NCI-H128 (cell line): ENCODE results near the gene GPS2.

Experiments used
- DNase-seq: peaks from one replicate; lab custom pipeline; 2025; ENCODE audit not compliant: unreplicated experiment; lab: John Stamatoyannopoulos, UW

Gene GPS2

DNA sequence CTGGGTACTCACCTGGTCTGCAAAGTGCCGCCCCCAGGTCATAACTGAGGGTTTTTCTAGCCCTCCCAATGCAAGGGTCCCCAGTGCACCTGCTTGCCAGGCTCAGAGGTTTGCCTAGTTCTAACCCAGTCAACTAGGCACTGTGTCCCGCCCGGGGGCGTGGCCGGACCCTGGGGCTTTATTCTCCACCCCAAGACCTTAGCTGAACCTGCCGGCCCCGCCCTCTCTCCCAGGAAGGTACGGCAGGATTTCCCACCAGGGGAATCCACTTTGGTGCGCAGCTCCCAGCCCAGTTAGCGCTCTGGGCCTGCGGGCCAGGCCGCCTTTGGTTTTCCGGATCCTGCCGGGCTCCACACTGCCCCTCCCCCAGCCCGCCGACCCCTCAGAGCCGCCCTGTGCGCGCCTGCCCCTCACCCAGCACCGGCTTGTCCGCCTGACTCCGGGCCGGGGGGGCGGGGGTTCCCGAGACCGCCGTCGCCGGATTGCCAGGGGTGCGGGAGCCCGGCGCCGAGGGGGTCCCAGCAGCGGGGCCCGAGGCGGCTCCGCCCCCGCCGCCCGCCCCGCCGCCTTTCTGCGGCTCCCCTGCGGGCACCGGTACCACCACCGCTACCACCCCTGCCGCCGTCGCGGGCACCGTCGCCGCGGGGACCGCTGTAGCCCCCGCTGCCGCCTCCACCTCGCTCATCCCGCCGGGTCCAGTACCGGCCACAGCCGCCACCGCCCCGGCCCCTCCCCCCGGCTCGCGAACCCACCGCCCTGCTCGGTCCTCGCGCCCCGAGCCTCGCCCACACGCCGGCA, 21.1 kb downstream of the GPS2 start:
- no peak for DNase-seq

DNA sequence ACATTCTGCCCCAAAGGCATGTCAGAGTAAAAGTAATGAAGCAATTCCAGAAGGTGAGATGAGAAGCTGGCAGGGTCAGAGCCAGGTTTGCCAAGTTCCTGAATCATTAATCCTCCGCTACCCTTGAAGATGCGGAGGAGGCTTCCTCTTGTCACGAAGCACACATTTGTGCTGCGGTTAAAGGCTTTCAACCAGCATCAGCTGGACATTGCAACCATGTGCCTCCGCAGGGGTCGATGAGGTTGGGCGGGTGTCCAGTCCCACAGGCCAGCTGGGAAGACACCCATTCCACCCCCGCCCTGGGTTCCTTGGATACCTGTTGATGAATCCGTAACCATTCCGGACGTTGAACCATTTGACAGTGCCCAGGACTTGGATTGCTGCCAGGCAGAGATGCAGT, 22.0 kb downstream of the GPS2 start:
- no peak for DNase-seq

DNA sequence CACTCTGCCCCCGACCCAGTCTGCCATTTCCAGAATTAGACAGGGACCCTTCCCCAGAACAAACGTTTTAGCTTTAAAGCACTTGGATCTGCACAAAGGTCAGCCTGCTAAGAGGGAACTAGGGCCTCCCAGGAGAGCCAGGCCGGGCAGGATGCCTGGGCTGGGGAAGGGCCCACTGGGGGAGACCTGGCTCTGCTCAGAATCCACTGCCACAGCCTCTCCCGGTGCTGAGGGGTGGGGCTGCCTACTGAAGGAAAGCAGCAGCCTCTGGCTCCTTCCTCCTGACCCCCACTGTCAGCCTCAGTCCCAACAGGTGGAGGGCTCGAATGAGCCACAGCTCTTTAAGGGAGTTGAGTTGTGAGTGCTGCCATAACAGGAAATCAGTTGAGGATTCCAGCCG, 22.4 kb downstream of the GPS2 start:
- DNase-seq = no peak

DNA sequence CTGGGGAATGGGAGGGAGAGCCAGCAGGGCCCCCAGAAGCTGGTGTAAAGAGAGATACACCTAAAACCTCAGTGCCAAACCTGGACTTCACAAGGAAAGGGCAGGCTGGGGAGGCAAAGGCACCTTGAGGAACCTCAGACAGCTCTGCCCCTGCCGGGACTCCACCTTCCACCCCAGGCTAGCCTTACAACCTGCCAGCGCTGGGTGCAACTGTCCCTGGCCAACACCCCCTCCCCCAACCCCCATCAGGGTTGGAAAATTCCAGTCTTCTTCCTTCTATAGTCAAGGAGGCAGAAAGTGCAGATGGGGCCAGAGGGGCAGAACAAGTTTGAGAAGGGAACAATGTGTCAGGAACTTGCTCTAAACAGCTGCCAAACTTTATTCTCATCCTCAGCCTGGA, 23.0 kb downstream of the GPS2 start:
- DNase-seq = no peak

DNA sequence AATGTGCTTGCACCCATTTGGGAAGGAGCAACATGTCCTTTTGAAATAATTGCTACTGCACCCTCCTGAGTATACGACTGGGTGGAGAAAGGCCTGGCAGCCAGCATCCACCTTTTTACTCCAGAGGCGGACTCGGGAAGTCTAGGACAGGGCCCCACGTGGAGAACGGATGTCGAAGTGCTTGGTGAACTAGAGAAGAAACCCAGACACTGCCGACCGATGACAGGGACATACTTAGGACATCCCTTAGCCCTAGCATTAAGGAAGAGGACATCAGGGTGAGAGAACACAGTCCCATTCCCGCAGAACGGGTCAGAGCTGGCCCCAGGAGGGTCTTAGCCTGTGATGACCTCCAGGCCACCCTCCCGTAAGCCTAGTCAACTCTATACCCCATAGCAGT, 24.5 kb downstream of the GPS2 start:
- no peak for DNase-seq

DNA sequence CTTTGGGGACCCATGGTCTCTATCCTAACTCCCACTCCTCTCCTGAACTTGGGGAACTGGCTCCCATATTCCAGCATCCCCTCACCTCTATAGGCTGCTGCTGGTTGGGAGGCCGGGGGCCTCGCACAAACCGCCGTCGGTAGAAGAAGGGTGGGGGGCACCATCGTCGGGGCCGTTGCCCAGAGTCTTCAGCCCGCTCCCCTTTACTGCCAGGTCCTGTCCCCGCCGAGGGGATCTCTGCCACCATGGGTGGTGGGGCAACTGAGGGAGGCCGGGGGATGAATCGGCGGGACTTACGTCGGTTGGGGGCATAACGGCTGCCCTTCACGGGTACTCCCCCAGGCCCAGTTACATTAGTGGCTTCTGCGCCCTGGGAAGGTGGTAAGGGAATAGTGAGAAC, 25.0 kb downstream of the GPS2 start:
- no peak for DNase-seq

DNA sequence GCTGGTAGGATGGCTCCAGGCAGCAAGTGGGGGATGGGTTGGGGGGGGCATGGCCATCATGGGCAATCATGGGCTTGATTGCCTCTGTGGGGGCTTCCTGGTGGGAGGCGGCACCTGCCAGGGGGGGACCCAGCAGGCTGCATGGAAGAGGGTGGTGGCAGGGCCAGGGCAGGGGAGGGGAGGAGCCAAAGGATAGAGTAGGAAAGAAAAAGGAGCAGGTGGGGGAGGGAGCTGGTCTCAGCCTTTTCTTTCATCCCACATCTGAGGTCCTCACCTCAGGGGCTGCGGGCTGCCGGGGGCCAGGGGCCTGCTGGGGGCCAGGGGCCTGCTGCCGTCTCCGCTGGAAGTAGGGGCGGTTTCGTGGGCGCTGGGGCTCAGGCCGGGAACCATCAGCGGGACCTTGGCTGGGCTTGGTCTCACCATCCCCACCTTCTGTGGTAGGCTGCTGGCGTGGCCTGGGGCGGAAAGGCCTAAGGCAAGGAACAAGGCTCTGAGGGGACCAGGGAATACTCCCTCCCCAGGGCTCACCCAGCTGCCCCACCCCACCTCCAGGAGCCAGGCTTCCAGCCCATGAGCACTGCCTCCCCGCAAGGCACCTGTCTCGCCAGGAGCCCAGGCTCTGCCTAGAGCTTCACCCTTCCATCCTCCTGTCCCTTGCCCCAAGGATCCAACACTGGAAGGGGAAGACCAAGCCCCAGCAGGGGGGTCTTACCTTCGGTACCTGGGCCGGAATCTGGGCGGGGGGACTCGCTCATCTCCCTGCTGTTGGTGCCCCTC, 25.7 kb downstream of the GPS2 start:
- no peak for DNase-seq

DNA sequence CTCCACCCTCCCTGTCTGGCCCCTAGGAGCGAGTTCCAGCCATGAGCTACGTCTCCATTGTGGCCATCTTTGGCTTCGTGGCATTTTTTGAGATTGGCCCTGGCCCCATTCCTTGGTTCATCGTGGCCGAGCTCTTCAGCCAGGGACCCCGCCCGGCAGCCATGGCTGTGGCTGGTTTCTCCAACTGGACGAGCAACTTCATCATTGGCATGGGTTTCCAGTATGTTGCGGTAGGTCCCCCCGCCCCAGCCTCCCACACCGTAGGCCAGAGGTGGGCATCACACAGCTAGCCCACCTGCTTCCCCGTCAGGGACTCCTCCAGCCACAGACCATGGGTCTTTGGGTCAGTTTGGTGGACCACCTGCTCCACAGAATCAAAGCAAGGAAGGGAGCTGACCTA, 29.5 kb downstream of the GPS2 start:
- no peak for DNase-seq

DNA sequence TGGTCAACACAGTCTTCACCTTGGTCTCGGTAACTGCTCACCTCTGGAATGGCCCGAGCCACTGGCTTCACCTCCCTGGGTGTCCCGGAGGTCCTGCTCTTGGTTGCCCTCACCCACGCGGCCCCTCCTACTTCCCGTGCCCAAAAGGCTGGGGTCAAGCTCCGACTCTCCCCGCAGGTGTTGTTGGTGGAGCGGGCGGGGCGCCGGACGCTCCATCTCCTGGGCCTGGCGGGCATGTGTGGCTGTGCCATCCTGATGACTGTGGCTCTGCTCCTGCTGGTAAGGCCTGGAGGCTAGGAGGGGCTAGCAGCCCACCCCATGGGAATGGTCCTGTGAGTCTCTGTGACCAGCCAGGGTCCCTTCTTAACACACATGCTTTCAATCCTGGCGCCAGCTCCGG, 30.2 kb downstream of the GPS2 start:
- no peak for DNase-seq

DNA sequence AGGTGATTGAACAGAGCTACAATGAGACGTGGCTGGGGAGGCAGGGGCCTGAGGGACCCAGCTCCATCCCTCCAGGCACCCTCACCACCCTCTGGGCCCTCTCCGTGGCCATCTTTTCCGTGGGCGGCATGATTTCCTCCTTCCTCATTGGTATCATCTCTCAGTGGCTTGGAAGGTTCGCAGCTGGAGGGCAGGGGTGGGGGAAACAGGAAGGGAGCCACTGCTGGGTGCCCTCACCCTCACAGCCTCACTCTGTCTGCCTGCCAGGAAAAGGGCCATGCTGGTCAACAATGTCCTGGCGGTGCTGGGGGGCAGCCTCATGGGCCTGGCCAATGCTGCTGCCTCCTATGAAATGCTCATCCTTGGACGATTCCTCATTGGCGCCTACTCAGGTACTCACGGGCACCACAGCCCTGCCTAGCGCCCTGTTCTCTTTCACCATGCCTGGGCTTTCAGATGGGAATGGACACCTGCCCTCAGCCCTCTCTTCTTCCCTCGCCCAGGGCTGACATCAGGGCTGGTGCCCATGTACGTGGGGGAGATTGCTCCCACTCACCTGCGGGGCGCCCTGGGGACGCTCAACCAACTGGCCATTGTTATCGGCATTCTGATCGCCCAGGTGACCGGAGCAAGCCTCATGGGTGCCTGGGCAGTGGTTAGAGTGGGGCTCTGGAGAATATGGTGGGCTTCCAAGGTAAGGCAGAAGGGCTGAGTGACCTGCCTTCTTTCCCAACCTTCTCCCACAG, 31.5 kb downstream of the GPS2 start:
- no peak for DNase-seq

DNA sequence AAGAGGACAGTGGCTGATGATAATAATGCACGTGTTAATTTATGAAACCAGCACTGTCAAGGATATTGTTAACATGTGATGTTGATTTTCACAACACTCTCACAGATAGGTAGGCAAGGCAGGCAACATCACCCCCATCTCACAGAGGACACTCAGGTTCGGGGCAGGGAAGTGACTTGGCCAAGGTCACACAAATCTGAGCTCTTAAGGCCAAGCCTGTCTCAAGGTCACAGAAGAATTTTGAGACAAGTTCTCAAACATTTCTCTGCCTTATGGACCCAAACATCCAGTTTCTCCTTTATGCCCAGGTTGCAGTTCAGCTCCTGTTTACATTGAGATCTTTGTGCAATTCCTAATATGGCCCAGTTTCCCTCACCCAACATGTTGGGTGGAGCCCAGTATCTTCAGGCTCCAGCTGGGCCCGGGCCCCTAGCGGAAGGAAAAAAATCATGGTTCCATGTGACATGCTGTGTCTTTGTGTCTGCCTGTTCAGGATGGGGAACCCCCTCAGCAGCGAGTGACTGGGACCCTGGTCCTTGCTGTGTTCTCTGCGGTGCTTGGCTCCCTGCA, 32.3 kb downstream of the GPS2 start:
- no peak for DNase-seq

DNA sequence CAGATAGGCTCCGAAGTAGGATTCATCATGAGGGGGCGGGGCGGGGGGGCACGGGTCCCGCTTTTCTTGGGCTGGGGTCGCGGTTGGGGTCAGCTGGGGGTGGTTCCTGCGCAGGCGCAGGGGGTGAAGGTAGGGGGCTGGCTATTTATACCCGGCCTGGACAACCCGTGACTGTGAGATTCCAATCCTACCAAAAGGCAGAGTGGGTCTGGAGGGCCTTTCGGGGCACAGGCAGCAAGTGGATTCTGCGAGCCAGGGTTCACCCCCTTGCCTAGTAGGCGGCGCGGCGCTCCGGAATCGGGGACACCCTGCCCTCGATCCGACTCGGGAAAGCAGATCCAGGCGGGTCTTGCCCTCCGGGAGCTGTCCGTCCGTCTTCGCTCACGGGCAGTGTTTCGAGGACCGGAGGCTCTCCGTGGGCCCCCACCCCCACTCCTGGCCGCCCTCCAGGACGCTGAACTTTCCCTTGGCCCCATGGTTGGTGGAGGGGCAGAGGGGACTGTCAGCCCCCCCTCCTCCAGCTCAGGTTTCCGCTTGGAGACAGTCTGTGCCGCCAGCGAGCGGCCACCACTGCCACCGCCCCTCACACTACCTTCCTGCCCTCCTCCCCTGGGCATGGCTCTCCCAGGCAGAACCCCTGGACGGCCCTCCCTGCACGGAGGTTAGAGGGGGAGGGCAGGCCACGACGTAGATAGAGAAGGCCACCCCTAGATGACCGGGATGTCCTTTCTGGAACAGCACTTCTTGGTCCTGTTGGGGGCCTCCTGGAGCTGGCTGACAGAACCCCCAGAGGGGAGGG, 33.0 kb downstream of the GPS2 start:
- no peak for DNase-seq

DNA sequence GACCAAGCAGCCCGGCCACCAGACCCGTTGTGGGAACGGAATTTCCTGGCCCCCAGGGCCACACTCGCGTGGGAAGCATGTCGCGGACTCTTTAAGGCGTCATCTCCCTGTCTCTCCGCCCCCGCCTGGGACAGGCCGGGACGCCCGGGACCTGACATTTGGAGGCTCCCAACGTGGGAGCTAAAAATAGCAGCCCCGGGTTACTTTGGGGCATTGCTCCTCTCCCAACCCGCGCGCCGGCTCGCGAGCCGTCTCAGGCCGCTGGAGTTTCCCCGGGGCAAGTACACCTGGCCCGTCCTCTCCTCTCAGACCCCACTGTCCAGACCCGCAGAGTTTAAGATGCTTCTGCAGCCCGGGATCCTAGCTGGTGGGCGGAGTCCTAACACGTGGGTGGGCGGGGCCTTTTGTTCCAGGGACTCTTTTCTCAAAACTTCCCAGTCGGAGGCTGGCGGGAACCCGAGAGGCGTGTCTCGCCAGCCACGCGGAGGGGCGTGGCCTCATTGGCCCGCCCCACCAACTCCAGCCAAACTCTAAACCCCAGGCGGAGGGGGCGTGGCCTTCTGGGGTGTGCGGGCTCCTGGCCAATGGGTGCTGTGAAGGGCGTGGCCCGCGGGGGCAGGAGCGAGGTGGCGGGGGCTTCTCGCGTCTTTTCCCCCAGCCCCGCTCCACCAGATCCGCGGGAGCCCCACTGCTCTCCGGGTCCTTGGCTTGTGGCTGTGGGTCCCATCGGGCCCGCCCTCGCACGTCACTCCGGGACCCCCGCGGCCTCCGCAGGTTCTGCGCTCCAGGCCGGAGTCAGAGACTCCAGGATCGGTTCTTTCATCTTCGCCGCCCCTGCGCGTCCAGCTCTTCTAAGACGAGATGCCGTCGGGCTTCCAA, 33.8 kb downstream of the GPS2 start, which contains the start of gene SLC2A4:
Gene SLC2A4, plus strand, starts transcription at position 645 of the 879 bp plus-strand sequence. Its CDS starts 217 bp downstream, at position 862.
- peak; percentile 83 for DNase-seq

DNA sequence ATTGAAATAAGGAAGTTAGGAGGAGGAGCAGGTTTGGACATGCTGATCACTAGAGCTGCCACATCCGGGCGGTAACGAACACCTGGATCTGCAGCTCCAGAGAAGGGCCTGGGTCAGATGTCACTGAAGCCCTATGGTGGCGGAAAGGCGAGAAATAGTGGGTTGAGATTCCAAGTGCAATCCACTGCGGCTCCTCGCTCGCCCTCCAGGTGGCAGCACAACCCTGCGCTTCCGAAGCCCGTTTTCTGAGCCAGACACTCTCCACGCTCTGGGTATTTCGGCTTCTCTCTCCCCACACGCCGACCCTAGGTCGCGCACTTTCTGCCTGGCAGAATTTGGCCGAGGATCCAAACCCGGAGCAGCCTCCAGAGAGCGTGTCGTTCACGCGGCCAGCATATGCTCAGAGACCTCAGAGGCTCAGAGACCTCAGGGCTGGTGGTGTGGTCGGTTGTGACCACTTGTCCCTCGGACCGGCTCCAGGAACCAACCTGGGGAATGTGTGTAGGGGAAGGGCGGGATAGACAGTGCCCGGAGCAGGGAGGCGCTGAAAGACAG, 34.6 kb downstream of the GPS2 start:
- peak; percentile 58 for DNase-seq

DNA sequence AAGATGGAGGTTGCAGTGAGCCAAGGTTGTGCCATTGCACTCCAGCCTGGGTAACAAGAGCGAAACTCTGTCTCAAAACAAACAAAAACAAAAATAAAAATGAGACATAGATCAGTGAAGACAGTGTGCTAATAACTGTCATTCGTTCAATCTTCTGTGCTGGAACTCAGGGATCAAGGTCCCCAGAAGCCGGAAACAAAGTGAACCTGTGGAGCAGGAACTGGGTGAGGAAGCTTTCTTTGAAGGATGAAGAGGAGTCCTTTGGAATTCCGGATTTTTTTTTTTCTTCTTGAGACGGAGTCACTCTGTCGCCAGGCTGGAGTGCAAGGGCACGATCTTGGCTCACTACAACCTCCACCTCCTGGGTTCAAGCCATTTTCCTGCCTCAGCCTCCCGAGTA, 35.7 kb downstream of the GPS2 start:
- no peak for DNase-seq

DNA sequence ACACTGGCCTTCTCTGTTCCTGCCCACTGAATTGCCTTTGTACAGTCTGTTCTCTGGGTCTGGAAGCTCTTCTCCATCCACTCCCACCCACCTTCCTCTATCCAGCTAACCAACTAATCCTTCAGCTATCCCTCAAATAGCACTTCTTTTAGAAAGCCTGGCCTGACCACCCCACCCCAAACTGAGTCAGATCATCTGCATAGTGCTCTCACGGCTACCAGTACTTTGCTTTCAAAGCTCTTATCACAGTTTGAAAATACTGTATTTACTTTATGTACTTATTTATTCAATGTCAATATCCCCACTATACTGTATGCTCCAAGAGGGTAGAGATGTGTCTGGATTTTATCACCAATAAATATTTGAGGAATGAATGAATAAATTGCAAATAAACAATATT, 48.4 kb downstream of the GPS2 start:
- no peak for DNase-seq

DNA sequence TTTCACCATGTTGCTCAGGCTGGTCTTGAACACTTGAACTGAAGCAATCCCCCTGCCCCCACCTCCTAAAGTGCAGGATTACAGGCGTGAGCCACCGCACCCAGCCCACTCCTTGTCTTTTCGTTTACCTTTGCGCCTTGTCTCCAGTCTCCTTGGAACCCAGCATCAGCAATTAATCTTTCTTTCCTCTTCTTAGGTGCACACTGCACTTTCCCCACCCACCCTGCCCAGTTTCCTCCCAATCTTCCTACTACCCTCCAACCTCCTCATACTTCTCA, 51.4 kb downstream of the GPS2 start:
- DNase-seq = no peak

DNA sequence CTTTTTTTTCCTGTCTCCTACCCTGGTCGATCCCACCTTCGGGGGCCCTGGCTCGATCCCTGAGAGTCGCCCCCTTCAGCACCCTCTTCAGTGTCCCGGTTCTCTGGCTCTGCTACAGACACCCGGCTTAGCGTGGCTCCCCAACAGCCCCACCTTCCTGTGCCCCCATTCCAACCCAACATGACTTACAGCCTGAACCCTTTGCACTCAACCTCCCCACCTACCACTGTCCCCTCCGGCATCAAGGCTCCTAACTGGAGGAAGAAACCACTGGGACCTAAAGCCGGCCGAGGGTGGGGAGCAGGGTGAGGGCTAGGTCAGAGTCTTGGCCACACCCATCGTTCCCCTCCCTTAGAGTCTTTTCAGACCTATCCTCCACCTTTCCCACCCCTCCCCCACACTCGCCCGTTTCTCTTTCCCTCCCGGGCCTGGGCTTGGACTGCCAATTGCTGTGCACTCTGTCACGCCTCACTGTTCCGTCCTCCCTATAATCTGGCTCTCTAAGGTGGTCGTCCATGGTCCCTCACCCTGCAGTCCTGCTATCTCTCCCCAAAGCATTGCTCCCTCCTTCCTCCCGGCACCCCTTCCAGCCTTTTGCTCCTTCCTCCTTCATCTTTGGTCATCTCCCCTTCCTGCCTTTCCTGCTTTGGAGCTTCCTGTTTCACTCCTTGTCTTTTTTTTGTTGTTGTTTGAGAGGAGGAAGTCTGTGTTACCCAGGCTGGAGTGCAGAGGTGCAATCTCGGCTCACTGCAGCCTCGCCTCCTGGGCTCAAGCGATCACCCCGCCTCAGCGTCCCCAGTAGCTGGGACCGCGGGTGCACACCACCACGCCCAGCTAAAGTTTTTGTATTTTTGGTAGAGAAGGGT, 52.0 kb downstream of the GPS2 start:
- DNase-seq = no peak
